ENCODE data around the gene SDK1. TPM values are rescaled to one million over a fixed set of nuclear protein-coding genes. Genes with fewer than 3 reads are reported as not detected.

SDK1 gene
- total RNA-seq, 1 experiment from 2014 or later, result 7.1 TPM

DNA sequence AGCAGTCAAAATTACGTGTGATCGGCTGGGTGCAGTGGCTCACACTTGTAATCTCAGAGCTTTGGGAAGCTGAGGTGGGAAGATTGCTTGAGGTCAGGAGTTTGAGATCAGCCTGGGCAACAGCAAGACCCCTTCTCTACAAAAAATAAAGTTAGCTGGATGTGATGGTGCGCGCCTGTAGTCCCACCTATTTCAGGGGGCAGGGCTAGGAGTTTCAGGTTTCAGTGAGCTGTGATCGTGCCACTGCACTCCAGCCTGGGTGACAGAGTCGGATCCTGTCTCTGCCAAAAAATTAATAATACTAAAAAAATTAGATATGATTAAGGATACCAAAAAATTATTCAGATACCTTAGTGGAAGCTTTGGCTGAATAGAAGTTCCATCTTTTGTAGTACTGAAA is 136.4 kb downstream of the SDK1 start:
- Histone ChIP-seq H3K27me3 (replicated peaks; ENCODE audit: control insufficient read depth, insufficient read depth, low read length) (no peaks in the 10 kb centered on the region), H3K4me3 (ENCODE audit: low read depth, low read length) (no peak overlapping the region), H3K9me3 (no peaks in the 10 kb centered on the region), H3K36me3 (ENCODE audit: control insufficient read depth, insufficient read depth, low read length) (no peaks in the 10 kb centered on the region), H3K4me1 (no peaks in the 10 kb centered on the region)
- Mint-ChIP-seq H3K9me3 (ENCODE audit: unreplicated experiment) (no peaks in the 10 kb centered on the region), H3K4me3 (ENCODE audit: unreplicated experiment) (no peak overlapping the region), H3K27me3 (ENCODE audit: insufficient read depth, unreplicated experiment) (peaks cover 3% of the 10 kb centered on the region), H3K27ac (ENCODE audit: unreplicated experiment) (no peak overlapping the region), H3K4me1 (ENCODE audit: low read depth, unreplicated experiment) (no peaks in the 10 kb centered on the region), H3K36me3 (ENCODE audit: insufficient read depth, unreplicated experiment) (no peaks in the 10 kb centered on the region)
- no TSS peak for BruUV-seq (replicated peaks)
- TF ChIP-seq CTCF (IDR thresholded peaks at IDR 0.05; ENCODE audit: insufficient read depth in 1 of 2, low read depth in 1 of 2, low read length in 1 of 2, severe bottlenecking in 1 of 2, unreplicated experiment in 1 of 2), result no peak
- ChIA-PET POLR2A (no interaction called here), CTCF (no interaction called here)
- intact Hi-C loops (cut with micrococcal nuclease; ENCODE audit: unreplicated experiment), result no loop called here
- DNase-seq, result no peak

DNA sequence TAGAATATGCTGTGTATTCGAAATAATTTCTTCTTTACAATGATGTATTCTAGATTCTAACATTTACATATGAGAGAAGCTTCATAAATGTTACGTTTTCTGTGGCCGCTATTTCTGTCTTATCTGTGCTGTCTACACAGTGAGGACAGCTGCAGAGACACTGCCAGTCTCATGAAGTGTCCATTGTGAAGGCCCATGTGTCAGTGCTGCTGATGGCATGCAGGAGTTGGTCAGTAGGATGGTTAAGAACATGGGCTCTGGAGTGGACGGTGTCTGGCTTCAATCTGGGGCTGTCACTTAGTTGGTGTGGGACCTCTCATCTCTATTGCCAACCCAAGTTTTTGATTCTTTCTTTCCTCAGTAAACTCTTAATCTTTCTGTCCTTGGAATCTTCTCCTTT is 137.3 kb downstream of the SDK1 start:
- H3K27me3 ChIP-seq (replicated peaks; ENCODE audit: control insufficient read depth, insufficient read depth, low read length), result no peaks in the 10 kb centered on the region
- no peaks in the 10 kb centered on the region for H3K4me1 ChIP-seq
- no peak for DNase-seq
- no peaks in the 10 kb centered on the region for H3K36me3 Mint-ChIP-seq (ENCODE audit: insufficient read depth, unreplicated experiment)
- no TSS peak for BruUV-seq (replicated peaks)
- H3K4me1 Mint-ChIP-seq (ENCODE audit: low read depth, unreplicated experiment), result no peaks in the 10 kb centered on the region
- POLR2A ChIA-PET, result no interaction called here
- no peak overlapping the region for H3K27ac Mint-ChIP-seq (ENCODE audit: unreplicated experiment)
- CTCF ChIA-PET, result no interaction called here
- H3K4me3 Mint-ChIP-seq (ENCODE audit: unreplicated experiment), result no peak overlapping the region
- H3K36me3 ChIP-seq (ENCODE audit: control insufficient read depth, insufficient read depth, low read length), result no peaks in the 10 kb centered on the region
- no peak overlapping the region for H3K4me3 ChIP-seq (ENCODE audit: low read depth, low read length)
- H3K9me3 Mint-ChIP-seq (ENCODE audit: unreplicated experiment), result no peaks in the 10 kb centered on the region
- H3K9me3 ChIP-seq, result no peaks in the 10 kb centered on the region
- TF ChIP-seq CTCF (IDR thresholded peaks at IDR 0.05; ENCODE audit: insufficient read depth in 1 of 2, low read depth in 1 of 2, low read length in 1 of 2, severe bottlenecking in 1 of 2, unreplicated experiment in 1 of 2), result no peak
- intact Hi-C loops (cut with micrococcal nuclease; ENCODE audit: unreplicated experiment), result no loop called here
- H3K27me3 Mint-ChIP-seq (ENCODE audit: insufficient read depth, unreplicated experiment), result peaks cover 3% of the 10 kb centered on the region

DNA sequence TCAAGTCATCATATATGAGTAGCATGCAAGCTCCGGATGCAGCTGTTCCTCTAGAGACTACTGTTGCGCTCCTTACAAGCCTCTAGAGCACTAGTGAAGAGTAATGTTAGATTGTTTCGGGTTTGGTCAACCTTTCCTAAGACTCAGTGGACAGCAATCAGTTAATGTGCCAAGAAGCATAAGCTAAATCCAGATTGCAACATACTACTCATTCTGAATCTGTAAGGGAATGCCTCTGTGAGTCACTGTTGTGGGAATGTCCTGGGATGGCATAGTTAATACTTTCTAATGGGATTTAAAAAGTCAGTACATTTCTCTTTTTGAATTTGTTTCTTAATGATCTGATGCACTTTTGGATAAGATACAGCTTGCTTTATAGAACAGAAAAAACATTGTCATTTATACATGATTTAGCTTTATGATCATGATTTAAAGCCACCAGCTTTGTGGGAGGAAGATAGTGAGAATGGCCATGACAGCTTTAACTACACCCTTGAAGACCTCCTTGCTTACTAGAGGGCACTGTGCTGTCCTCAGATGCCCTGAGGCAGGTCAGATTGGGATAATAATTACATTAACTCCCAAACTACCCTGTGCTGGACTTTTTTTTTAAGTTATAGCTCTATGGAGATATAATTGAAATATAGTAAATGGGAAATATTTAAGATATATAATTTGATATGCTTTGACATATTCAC is 138.4 kb downstream of the SDK1 start:
- DNase-seq, result no peak
- BruUV-seq (replicated peaks), result no TSS peak
- no peaks in the 10 kb centered on the region for H3K9me3 ChIP-seq
- Mint-ChIP-seq H3K27me3 (ENCODE audit: insufficient read depth, unreplicated experiment) (peaks cover 3% of the 10 kb centered on the region), H3K27ac (ENCODE audit: unreplicated experiment) (no peak overlapping the region), H3K4me3 (ENCODE audit: unreplicated experiment) (no peak overlapping the region), H3K4me1 (ENCODE audit: low read depth, unreplicated experiment) (no peaks in the 10 kb centered on the region), H3K9me3 (ENCODE audit: unreplicated experiment) (no peaks in the 10 kb centered on the region), H3K36me3 (ENCODE audit: insufficient read depth, unreplicated experiment) (no peaks in the 10 kb centered on the region)
- no peak for TF ChIP-seq CTCF (IDR thresholded peaks at IDR 0.05; ENCODE audit: insufficient read depth in 1 of 2, low read depth in 1 of 2, low read length in 1 of 2, severe bottlenecking in 1 of 2, unreplicated experiment in 1 of 2)
- ChIA-PET CTCF (no interaction called here), POLR2A (no interaction called here)
- H3K36me3 ChIP-seq (ENCODE audit: control insufficient read depth, insufficient read depth, low read length), result no peaks in the 10 kb centered on the region
- intact Hi-C loops (cut with micrococcal nuclease; ENCODE audit: unreplicated experiment), result no loop called here
- no peaks in the 10 kb centered on the region for H3K27me3 ChIP-seq (replicated peaks; ENCODE audit: control insufficient read depth, insufficient read depth, low read length)
- no peaks in the 10 kb centered on the region for H3K4me1 ChIP-seq
- no peak overlapping the region for H3K4me3 ChIP-seq (ENCODE audit: low read depth, low read length)

Data from Caco-2 (cell line).